Esophagus (tissue), 2 donors: Measurements from ENCODE around the gene PAX8. TPM values are rescaled to one million over a fixed set of nuclear protein-coding genes. Genes with fewer than 3 reads are reported as not detected.
"Not testable (repeated sequence)": the region's sequence is repeated elsewhere in the genome, so short reads cannot be mapped to it uniquely, and the experiment has no call there.

ENCODE experiments used
- H3K27ac ChIP-seq, 2 donors: one replicate each; pipeline ENCODE4 v1.5.1; 2013; ENCODE audit warnings: low read depth in 2 of 2, mild to moderate bottlenecking in 2 of 2, inconsistent platforms in 1 of 2, low read length in 1 of 2, moderate library complexity in 1 of 2
- H3K27me3 ChIP-seq, 2 donors: one replicate each; pipeline ENCODE4 v1.6.1; 2013; ENCODE audit warnings: low read length in 2 of 2, control low read depth in 1 of 2, mild to moderate bottlenecking in 1 of 2; ENCODE audit not compliant: insufficient read depth in 2 of 2, control insufficient read depth in 1 of 2
- H3K36me3 ChIP-seq, 2 donors: one replicate each; pipeline ENCODE4 v1.6.1; 2013; ENCODE audit warnings: low read length in 1 of 2; ENCODE audit not compliant: control insufficient read depth in 2 of 2, insufficient read depth in 2 of 2
- H3K4me1 ChIP-seq, 2 donors: one replicate each; pipeline ENCODE4 v1.6.1; 2013; ENCODE audit warnings: low read length in 1 of 2; ENCODE audit not compliant: control insufficient read depth in 2 of 2, insufficient read depth in 2 of 2
- H3K4me3 ChIP-seq, 2 donors: one replicate each; pipeline ENCODE4 v1.5.1; 2013; ENCODE audit warnings: low read length in 2 of 2, mild to moderate bottlenecking in 2 of 2, low read depth in 1 of 2, moderate library complexity in 1 of 2
- H3K9me3 ChIP-seq, 2 donors: one replicate each; pipeline ENCODE4 v1.6.1; 2013; ENCODE audit warnings: mild to moderate bottlenecking in 2 of 2, low read depth in 1 of 2, low read length in 1 of 2, moderate library complexity in 1 of 2; ENCODE audit not compliant: control insufficient read depth in 2 of 2, insufficient read depth in 1 of 2
- WGBS, 2 donors: extraction: QIAGEN DNeasy Blood & Tissue Kit; methylation state at CpG; one replicate each; pipeline ENCODE4 v1.1.7; 2013; 5-methylcytosine and 5-hydroxymethylcytosine counted together
- polyA plus RNA-seq, 2 donors: library from polyadenylated mRNA; stranded (reverse); fragments of 200-250 nt; gene quantifications; one replicate each; pipeline ENCODE4 v1.2.3, GENCODE V29; 2013
- donor health status: healthy with polysubstance abuse.
- donor health status: Bipolar disorder and iron deficiency.

The PAX8 gene
- polyA plus RNA-seq, 2 donors = 0.28 to 4.0 TPM

GRCh38 chr2:113298176-113298575 lies 19.5 kb upstream of the PAX8 start:
- no peaks in the 10 kb centered on the region for H3K36me3 ChIP-seq
- H3K4me3 ChIP-seq = no peak overlapping the region
- H3K9me3 ChIP-seq = no peaks in the 10 kb centered on the region
- 90% methylated on average over 2 of the region's 2 CpGs for WGBS, 2 donors
- no peak overlapping the region for H3K27ac ChIP-seq
- no peaks in the 10 kb centered on the region for H3K4me1 ChIP-seq
- H3K27me3 ChIP-seq = no peaks in the 10 kb centered on the region

DNA sequence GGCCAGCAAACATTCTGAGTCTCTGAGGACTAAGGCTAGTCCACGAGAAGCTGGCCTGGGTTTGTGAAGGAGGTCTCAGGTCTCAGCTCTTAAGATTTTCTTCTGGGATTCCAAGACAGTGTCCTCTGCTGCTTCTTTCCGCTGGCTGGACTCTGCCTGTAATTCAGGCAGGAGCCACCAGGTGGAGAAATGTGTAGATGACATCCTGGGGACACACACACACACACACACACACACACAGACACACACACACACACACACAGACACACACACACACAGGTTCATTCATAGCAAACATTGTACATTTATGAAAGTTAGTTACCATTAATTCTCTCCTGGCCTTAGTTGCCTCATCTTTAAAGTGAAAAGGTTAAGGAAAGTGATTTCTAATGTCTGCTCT lies 18.9 kb upstream of the PAX8 start:
- H3K4me3 ChIP-seq, H3K4me1 ChIP-seq, H3K27me3 ChIP-seq, H3K9me3 ChIP-seq, H3K27ac ChIP-seq, H3K36me3 ChIP-seq: not testable (repeated sequence)
- 23 to 46% methylated on average over 2 of the region's 2 CpGs for WGBS, 2 donors

GRCh38 chr2:113291191-113291590 lies 12.5 kb upstream of the PAX8 start:
- no peak overlapping the region for H3K27ac ChIP-seq
- H3K4me1 ChIP-seq = peaks cover 0 to 3% of the 10 kb centered on the region in 2 donors
- H3K4me3 ChIP-seq = no peak overlapping the region
- no peaks in the 10 kb centered on the region for H3K9me3 ChIP-seq
- no peaks in the 10 kb centered on the region for H3K36me3 ChIP-seq
- WGBS, 2 donors = 13 to 17% methylated on average over 22 to 28 of the region's 28 CpGs
- H3K27me3 ChIP-seq = peaks cover 0 to 3% of the 10 kb centered on the region in 2 donors

- H3K4me1 ChIP-seq, H3K36me3 ChIP-seq, H3K4me3 ChIP-seq, H3K27ac ChIP-seq, H3K27me3 ChIP-seq, H3K9me3 ChIP-seq: not testable (repeated sequence)
- WGBS, 2 donors = 74 to 77% methylated on average over 5 of the region's 5 CpGs
Observed at GRCh38 chr2:113288674-113289149, 10.0 kb upstream of the PAX8 start.

DNA sequence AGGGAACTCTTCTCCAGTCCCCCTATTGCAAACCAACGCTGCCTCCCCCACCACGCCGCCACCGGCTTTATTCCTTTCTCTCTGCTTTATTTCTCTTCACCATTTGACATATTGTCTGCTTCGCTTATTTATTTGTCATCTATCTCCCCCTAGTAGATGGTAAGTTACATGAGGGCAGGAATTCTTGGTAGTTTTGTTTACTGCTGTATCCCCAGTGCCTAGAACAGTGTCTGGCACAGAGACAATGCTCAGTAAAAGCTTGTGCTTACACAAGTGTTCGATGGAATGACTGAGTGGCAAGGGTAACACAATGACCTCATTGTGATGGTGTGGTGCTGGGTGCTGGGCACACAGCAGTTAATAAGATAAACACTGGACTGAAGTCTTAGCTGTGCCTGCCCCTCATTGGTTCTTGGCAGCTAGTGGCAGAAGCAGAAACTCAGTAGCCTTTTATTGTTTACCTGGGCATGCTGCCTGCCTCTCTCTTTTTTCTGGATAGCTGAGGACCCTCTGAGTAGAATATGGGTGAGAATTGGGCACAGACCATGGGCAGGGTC lies 9.5 kb upstream of the PAX8 start:
- not testable (repeated sequence) for H3K4me1 ChIP-seq, H3K27ac ChIP-seq, H3K9me3 ChIP-seq, H3K36me3 ChIP-seq, H3K27me3 ChIP-seq, H3K4me3 ChIP-seq
- WGBS, 2 donors = 33 to 42% methylated on average over 4 of the region's 6 CpGs

GRCh38 chr2:113285816-113286215 lies 7.1 kb upstream of the PAX8 start:
- Histone ChIP-seq H3K36me3 (no peaks in the 10 kb centered on the region), H3K4me1 (peaks cover 5% of the 10 kb centered on the region in 2 donors), H3K4me3 (no peak overlapping the region), H3K27ac (peak overlapping the region in 1 of 2 donors; percentile 51), H3K9me3 (no peaks in the 10 kb centered on the region), H3K27me3 (no peaks in the 10 kb centered on the region)
- WGBS, 2 donors = 93 to 98% methylated on average over 3 of the region's 3 CpGs

DNA sequence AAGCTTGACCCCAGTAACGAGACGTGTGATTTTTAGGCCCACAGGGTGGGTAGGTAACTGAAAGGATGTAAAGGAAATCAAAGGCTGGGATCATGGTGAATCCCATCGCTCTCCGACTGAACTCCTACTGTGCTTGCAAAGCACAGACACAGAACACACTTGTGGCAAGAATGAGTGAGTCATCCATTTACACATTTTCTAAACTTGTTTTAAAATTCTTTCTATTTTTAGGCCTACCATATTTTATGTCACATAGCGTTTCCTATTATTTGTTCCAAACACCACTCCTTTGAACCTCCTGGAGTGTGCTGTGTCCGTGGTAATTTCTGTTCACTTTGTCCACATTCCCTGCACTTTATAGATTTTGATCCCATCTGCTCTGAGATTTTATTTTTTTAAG lies 6.3 kb upstream of the PAX8 start:
- H3K4me1 ChIP-seq, H3K9me3 ChIP-seq, H3K4me3 ChIP-seq, H3K36me3 ChIP-seq, H3K27me3 ChIP-seq, H3K27ac ChIP-seq: not testable (repeated sequence)
- 67 to 76% methylated on average over 6 of the region's 6 CpGs for WGBS, 2 donors

GRCh38 chr2:113284476-113284875 lies 5.8 kb upstream of the PAX8 start:
- peaks cover 5% of the 10 kb centered on the region in 2 donors for H3K4me1 ChIP-seq
- no peak overlapping the region for H3K4me3 ChIP-seq
- no peaks in the 10 kb centered on the region for H3K36me3 ChIP-seq
- H3K27ac ChIP-seq = peak overlapping the region in 1 of 2 donors; percentile 66
- 85 to 88% methylated on average over 1 of the region's 1 CpG for WGBS, 2 donors
- H3K9me3 ChIP-seq = no peaks in the 10 kb centered on the region
- no peaks in the 10 kb centered on the region for H3K27me3 ChIP-seq

GRCh38 chr2:113283704-113284284 lies 5.1 kb upstream of the PAX8 start:
- H3K9me3 ChIP-seq = no peaks in the 10 kb centered on the region
- WGBS, 2 donors = 17 to 26% methylated on average over 3 of the region's 3 CpGs
- H3K4me1 ChIP-seq = peaks cover 5% of the 10 kb centered on the region in 2 donors
- H3K27me3 ChIP-seq = no peaks in the 10 kb centered on the region
- H3K36me3 ChIP-seq = no peaks in the 10 kb centered on the region
- H3K27ac ChIP-seq = peak overlapping the region; percentile 41 to 83
- no peak overlapping the region for H3K4me3 ChIP-seq
